DOHH2 (cell line): ENCODE results near the gene ARRDC4.

Experiments
- CTCF ChIP-seq: fragments of 200-600 bp; sonication (generic); IDR thresholded peaks from one replicate; pipeline ENCODE4 v1.5.1; 2014; ENCODE audit warnings: antibody characterized with exemption, mild to moderate bottlenecking, low read depth, low read length; ENCODE audit not compliant: poor library complexity, severe bottlenecking
- EZH2phosphoT487 ChIP-seq: fragments of 200-600 bp; sonication (generic); IDR thresholded peaks from 2 replicates; pipeline ENCODE4 v1.6.1; 2017; ENCODE audit warnings: borderline replicate concordance, mild to moderate bottlenecking, antibody characterized with exemption, low read length, moderate library complexity, mixed read lengths

- TF ChIP-seq CTCF: no peak
- no peak for TF ChIP-seq EZH2phosphoT487
Measured at GRCh38 chr15:97977734-97978133, 17.2 kb downstream of the ARRDC4 start.
